PFSK-1 (cell line): Measurements from ENCODE around the gene PTS.

Experiments used
- FOXP2 ChIP-seq: optimal IDR thresholded peaks from 2 replicates; pipeline ENCODE3; 2011; ENCODE audit warnings: borderline replicate concordance, control low read depth, inconsistent platforms; ENCODE audit not compliant: insufficient read depth; ENCODE audit errors: extremely low read length, extremely low read depth
- POLR2AphosphoS5 ChIP-seq: IDR thresholded peaks from 2 replicates; pipeline ENCODE4 v1.6.1; 2012; ENCODE audit warnings: low read depth, mild to moderate bottlenecking, control low read depth, low read length, moderate library complexity
- SIN3A ChIP-seq: IDR thresholded peaks from 2 replicates; pipeline ENCODE4 v1.6.1; 2012; ENCODE audit warnings: mild to moderate bottlenecking, low read length, moderate library complexity, borderline replicate concordance; ENCODE audit not compliant: insufficient read depth
- TAF1 ChIP-seq: IDR thresholded peaks from 2 replicates; pipeline ENCODE4 v1.6.1; 2012; ENCODE audit warnings: low read length, control low read depth, borderline replicate concordance; ENCODE audit not compliant: insufficient read depth
- TF ChIP-seq, protein P1 (sequence below), 2 experiments: IDR thresholded peaks; 2 replicates each; pipeline versions ENCODE4 v1.6.1 to v1.8.0; 2011 to 2012; ENCODE audit warnings: low read depth in 2 of 2, low read length in 2 of 2, control low read depth in 1 of 2, inconsistent platforms in 1 of 2, mild to moderate bottlenecking in 1 of 2, moderate library complexity in 1 of 2; ENCODE audit not compliant: insufficient read depth in 1 of 2

Gene PTS

DNA sequence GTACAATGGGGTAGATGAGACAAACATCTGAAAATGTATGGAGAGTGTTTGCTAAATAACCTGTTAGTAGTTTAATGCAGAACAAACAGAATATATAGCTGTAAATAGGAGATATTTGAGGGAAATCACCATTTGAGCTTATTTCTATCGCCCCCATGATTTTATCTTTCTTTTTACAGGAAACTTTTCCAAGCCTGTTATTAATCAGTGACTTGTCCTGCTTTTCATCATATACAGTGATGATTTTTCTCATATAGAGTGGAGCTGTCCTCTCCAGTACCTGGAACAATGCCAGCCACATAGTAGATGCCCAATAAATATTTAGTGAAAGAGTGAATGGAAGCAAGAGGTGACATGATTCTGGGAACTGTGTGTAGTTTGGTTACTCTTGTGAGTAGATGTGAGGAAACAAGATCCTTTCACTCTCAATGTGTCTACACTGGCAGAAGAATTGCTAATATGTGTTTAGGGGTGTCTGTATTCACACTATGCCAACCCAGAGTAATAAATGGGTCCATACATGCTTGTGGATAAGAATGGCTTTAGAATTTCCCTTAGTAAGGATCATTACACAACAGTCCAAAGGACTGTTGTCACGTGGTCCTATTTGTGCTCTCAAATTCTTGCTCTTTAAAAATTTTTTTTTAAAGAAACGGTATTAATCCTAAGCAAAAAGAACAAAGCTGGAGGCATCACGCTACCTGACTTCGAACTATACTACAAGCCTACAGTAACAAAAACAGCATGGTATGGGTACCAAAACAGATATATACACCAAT is 2.3 kb upstream of the PTS start:
- TF ChIP-seq, protein P1, sequence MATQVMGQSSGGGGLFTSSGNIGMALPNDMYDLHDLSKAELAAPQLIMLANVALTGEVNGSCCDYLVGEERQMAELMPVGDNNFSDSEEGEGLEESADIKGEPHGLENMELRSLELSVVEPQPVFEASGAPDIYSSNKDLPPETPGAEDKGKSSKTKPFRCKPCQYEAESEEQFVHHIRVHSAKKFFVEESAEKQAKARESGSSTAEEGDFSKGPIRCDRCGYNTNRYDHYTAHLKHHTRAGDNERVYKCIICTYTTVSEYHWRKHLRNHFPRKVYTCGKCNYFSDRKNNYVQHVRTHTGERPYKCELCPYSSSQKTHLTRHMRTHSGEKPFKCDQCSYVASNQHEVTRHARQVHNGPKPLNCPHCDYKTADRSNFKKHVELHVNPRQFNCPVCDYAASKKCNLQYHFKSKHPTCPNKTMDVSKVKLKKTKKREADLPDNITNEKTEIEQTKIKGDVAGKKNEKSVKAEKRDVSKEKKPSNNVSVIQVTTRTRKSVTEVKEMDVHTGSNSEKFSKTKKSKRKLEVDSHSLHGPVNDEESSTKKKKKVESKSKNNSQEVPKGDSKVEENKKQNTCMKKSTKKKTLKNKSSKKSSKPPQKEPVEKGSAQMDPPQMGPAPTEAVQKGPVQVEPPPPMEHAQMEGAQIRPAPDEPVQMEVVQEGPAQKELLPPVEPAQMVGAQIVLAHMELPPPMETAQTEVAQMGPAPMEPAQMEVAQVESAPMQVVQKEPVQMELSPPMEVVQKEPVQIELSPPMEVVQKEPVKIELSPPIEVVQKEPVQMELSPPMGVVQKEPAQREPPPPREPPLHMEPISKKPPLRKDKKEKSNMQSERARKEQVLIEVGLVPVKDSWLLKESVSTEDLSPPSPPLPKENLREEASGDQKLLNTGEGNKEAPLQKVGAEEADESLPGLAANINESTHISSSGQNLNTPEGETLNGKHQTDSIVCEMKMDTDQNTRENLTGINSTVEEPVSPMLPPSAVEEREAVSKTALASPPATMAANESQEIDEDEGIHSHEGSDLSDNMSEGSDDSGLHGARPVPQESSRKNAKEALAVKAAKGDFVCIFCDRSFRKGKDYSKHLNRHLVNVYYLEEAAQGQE (IDR thresholded peaks at IDR 0.05; ENCODE audit: insufficient read depth in 1 of 2, low read depth in 2 of 2, low read length in 2 of 2) = no peak
- TF ChIP-seq TAF1 (no peak), SIN3A (no peak), FOXP2 (no peak), POLR2AphosphoS5 (no peak)

DNA sequence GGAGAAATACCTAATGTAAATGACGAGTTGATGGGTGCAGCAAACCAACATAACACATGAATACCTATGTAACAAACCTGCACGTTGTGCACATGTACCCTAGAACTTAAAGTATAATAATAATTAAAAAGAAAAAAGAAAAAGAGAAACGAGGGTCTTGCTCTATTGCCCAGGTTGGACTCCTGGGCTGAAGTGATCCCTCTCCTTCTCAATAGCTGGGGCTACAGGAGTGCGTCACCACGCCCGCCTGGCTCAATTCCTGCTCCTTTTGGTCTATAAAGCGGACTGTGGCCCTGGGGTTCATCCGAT is 521 bp upstream of the PTS start:
- TF ChIP-seq SIN3A (no peak), FOXP2 (no peak), TAF1 (no peak), POLR2AphosphoS5 (no peak)
- TF ChIP-seq, protein P1 (IDR thresholded peaks at IDR 0.05; ENCODE audit: insufficient read depth in 1 of 2, low read depth in 2 of 2, low read length in 2 of 2) = no peak

DNA sequence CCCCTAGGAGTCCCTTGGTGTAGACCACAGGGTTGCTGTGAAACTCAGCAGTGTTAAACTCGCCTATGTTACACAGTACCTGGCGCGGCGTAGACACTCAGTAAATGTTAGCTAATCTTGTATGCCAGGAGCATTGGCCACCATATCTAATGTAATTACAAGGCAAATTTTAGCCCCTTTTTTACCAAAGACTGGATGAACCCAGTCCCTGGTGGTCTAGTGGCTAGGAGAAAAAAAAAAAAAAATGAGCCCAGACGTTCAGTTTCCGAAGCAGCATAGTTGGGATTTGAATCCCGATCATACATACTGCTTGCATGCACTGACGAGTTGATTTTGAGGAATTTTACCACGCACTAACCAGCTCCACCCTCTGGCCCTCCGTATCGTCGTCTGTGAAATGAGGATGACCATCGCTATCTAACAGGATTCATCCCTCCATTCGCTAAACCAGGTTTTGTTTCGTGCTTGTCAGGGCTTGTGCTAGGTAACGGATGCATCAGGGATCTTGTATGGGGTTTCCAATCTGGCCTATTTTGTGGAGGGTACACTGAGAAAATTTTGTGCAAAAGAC is 688 bp downstream of the PTS start:
- TF ChIP-seq TAF1 = no peak
- no peak for TF ChIP-seq FOXP2
- no peak for TF ChIP-seq SIN3A
- TF ChIP-seq, protein P1 (IDR thresholded peaks at IDR 0.05; ENCODE audit: insufficient read depth in 1 of 2, low read depth in 2 of 2, low read length in 2 of 2) = no peak
- TF ChIP-seq POLR2AphosphoS5 = no peak

DNA sequence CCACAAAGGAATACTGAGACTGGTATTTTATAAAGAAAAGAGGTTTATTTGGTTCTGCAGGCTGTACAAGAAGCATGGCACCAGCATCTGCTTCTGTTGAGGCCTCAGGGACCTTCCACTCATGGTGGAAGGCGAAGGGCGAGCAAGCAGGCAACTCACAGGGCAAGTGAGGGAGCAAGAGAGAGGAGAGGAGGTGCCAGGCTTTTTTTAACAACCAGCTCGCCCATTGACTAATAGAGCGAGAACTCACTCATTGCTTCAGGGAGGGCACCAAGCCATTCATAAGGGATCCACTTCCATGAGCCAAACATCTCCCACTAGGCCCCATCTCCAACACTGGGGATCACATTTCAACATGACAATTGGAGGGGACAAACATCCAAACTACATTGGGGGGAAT is 1.2 kb downstream of the PTS start:
- TF ChIP-seq, protein P1 (IDR thresholded peaks at IDR 0.05; ENCODE audit: insufficient read depth in 1 of 2, low read depth in 2 of 2, low read length in 2 of 2) = no peak
- no peak for TF ChIP-seq FOXP2

DNA sequence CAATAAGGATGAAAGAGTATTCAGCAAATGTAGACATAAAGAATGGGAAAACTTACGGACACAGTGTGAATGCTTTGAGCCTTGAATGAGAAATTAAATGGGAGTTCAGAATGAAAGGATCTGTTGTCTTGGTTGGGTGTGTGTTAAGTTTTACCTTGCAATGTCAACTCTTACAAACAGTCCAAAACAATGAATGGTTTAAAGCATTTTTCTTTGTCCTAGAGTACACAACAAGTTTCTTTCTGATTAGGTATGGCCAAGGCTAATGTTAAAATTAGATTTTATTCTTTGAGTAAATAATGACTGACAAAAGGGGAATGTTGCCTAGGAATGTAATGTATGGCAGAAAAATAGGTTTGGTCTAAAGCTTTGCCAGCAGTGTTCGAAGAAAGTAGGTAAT is 2.5 kb downstream of the PTS start:
- TF ChIP-seq SIN3A (no peak), FOXP2 (no peak), POLR2AphosphoS5 (no peak), TAF1 (no peak)
- TF ChIP-seq, protein P1 (IDR thresholded peaks at IDR 0.05; ENCODE audit: insufficient read depth in 1 of 2, low read depth in 2 of 2, low read length in 2 of 2) = no peak
